GM12878 (cell line): ENCODE measurements around the gene NODAL.

Experiments used
- CUX1 ChIP-seq: IDR thresholded peaks from 2 replicates; pipeline ENCODE4 v1.6.1; 2012; ENCODE audit warnings: improper control_type of control experiment, low read depth, low read length; ENCODE audit not compliant: insufficient replicate concordance
- ETV6 ChIP-seq, 2 experiments: fragments of 450-650 bp in 1 of 2; IDR thresholded peaks in 1 of 2; conservative IDR thresholded peaks in 1 of 2; 2 replicates each; pipeline ENCODE4 v1.6.1; 2014; ENCODE audit warnings: antibody characterized with exemption in 1 of 2, borderline replicate concordance in 1 of 2, low read depth in 1 of 2, mild to moderate bottlenecking in 1 of 2, moderate library complexity in 1 of 2
- EZH2 ChIP-seq: IDR thresholded peaks from 2 replicates; pipeline ENCODE4 v1.6.1; 2012; ENCODE audit warnings: low read depth, mild to moderate bottlenecking, control low read depth, inconsistent platforms, low read length, borderline replicate concordance; ENCODE audit not compliant: control insufficient read depth
- FOXM1 ChIP-seq: IDR thresholded peaks from 2 replicates; pipeline ENCODE4 v1.6.1; 2012; ENCODE audit warnings: low read depth, mild to moderate bottlenecking, inconsistent platforms, low read length, moderate library complexity
- GABPA ChIP-seq: IDR thresholded peaks from 2 replicates; pipeline ENCODE4 v1.6.1; 2014; ENCODE audit warnings: antibody characterized with exemption, low read depth, mild to moderate bottlenecking, inconsistent platforms
- NR2C2 ChIP-seq: IDR thresholded peaks from 2 replicates; pipeline ENCODE4 v1.6.1; 2011; ENCODE audit warnings: borderline replicate concordance, low read depth; ENCODE audit not compliant: control insufficient read depth, insufficient read length
- NRF1 ChIP-seq: conservative IDR thresholded peaks from 2 replicates; pipeline ENCODE4 v1.6.1; 2011; ENCODE audit warnings: mild to moderate bottlenecking, low read depth, low read length, improper control_type of control experiment
- POLR2A ChIP-seq: IDR thresholded peaks from 2 replicates; pipeline ENCODE4 v1.6.1; 2011; ENCODE audit warnings: low read depth, mild to moderate bottlenecking, low read length
- POLR2AphosphoS5 ChIP-seq: IDR thresholded peaks from 2 replicates; pipeline ENCODE4 v1.6.1; 2011; ENCODE audit warnings: mild to moderate bottlenecking, low read length, inconsistent platforms
- RAD51 ChIP-seq: fragments of 450-650 bp; IDR thresholded peaks from 2 replicates; pipeline ENCODE4 v1.6.1; 2016; ENCODE audit warnings: moderate library complexity, mild to moderate bottlenecking, inconsistent platforms
- SIX5 ChIP-seq: IDR thresholded peaks from 2 replicates; pipeline ENCODE4 v1.6.1; 2011; ENCODE audit warnings: mild to moderate bottlenecking, low read depth, low read length, moderate library complexity; ENCODE audit not compliant: severe bottlenecking
- TAF1 ChIP-seq: IDR thresholded peaks from 2 replicates; pipeline ENCODE4 v1.6.1; 2011; ENCODE audit warnings: mild to moderate bottlenecking, low read depth, low read length, borderline replicate concordance
- ZSCAN29 ChIP-seq: fragments of 450-650 bp; IDR thresholded peaks from 2 replicates; pipeline ENCODE4 v1.6.1; 2017; ENCODE audit warnings: mild to moderate bottlenecking, moderate library complexity
- TF ChIP-seq, protein P1 (sequence below): IDR thresholded peaks from 2 replicates; pipeline ENCODE4 v1.6.1; 2012; ENCODE audit warnings: low read depth, low read length, improper control_type of control experiment

GRCh38 chr10:70391654-70392053 is 49.8 kb downstream of the NODAL start:
- TF ChIP-seq ETV6 (conservative IDR thresholded peaks at IDR 0.05 in 1 of 2, IDR thresholded peaks at IDR 0.05 in 1 of 2; ENCODE audit: borderline replicate concordance in 1 of 2, low read depth in 1 of 2): no peak
- no peak for TF ChIP-seq GABPA
- TF ChIP-seq SIX5: no peak
- TF ChIP-seq NRF1: no peak
- TF ChIP-seq, protein P1, sequence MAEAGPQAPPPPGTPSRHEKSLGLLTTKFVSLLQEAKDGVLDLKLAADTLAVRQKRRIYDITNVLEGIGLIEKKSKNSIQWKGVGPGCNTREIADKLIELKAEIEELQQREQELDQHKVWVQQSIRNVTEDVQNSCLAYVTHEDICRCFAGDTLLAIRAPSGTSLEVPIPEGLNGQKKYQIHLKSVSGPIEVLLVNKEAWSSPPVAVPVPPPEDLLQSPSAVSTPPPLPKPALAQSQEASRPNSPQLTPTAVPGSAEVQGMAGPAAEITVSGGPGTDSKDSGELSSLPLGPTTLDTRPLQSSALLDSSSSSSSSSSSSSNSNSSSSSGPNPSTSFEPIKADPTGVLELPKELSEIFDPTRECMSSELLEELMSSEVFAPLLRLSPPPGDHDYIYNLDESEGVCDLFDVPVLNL: no peak
- no peak for TF ChIP-seq TAF1
- TF ChIP-seq POLR2AphosphoS5: no peak
- no peak for TF ChIP-seq CUX1
- TF ChIP-seq EZH2: no peak
- TF ChIP-seq NR2C2: no peak
- no peak for TF ChIP-seq POLR2A
- no peak for TF ChIP-seq ZSCAN29
- TF ChIP-seq FOXM1: no peak
- no peak for TF ChIP-seq RAD51
